IPS DF 6.9 (cell line): ENCODE measurements around the gene PDLIM4.

Experiments
- DNase-seq: peaks from one replicate; pipeline ENCODE4 v3.0.0-alpha.2; 2013; ENCODE audit warnings: low read depth, low spot score
- H3K27ac ChIP-seq: one replicate; pipeline ENCODE4 v1.5.1; 2013; ENCODE audit warnings: low read length, control low read depth
- H3K27me3 ChIP-seq: 2 replicates; pipeline ENCODE4 v1.6.1; 2013; ENCODE audit warnings: mild to moderate bottlenecking, low read length; ENCODE audit not compliant: control insufficient read depth, insufficient read depth
- H3K36me3 ChIP-seq: 2 replicates; pipeline ENCODE4 v1.6.1; 2013; ENCODE audit warnings: low read length; ENCODE audit not compliant: control insufficient read depth, insufficient read depth
- H3K4me1 ChIP-seq: 2 replicates; pipeline ENCODE4 v1.6.1; 2013; ENCODE audit warnings: low read length; ENCODE audit not compliant: control insufficient read depth, insufficient read depth
- H3K4me3 ChIP-seq: 2 replicates; pipeline ENCODE4 v1.5.1; 2013; ENCODE audit warnings: mild to moderate bottlenecking, low read length
- H3K9me3 ChIP-seq: 2 replicates; pipeline ENCODE4 v1.6.1; 2013; ENCODE audit warnings: low read length, inconsistent platforms; ENCODE audit not compliant: control insufficient read depth, insufficient read depth
- WGBS: extraction: QIAGEN DNeasy Blood & Tissue Kit; methylation state at CpG from one replicate; pipeline ENCODE4 v1.1.7; 2013; ENCODE audit warnings: mixed read lengths, missing lambda C conversion rate; ENCODE audit not compliant: insufficient read length, insufficient coverage; 5-methylcytosine and 5-hydroxymethylcytosine counted together

PDLIM4 gene

DNA sequence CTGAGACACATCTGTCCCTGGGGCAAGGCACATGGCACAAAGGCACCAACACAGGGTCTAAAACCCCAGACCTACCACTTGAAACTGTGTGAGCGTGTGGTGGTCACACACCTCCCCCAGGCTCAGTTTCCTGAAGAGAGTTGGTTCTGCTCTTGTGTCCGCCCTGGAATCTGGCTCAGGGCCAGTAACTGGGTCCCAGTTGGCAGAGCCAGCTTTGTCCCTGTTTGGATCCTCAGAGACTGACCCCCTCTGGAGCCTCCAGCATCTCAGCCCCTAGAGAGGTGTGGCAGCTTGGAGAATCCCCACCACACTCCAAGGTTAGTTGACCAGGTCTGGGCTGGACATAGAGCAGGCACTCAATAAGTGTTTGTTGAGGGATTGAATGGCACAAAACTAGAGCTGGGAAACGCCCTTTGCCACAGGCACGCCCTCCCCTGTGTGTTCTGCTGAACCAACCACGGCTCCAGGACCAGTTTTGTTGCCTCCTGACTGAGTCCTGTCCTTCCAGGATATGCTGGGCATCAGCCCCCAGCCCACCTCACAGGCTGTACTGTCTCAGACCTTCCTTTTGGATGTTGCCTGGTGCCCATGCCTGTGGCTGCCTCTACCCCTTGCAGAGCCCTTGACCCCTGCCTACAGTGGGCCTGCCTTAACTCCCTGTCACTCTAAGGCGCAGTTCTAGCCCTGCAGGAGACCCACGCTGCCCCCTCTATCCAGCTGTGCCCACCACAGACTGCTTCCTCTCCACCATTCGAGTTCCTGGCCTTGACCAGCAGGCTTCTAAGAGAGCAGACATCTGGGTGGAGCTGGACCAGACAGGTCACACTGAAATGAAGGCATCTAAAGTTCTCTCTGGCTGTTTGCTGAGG lies 3.8 kb upstream of the PDLIM4 start:
- no CpG with 5 or more reads among the region's 8 CpGs for WGBS
- Histone ChIP-seq H3K36me3 (no peaks in the 10 kb centered on the region), H3K4me1 (0 out of 2 replicates have a peak, but pooled peaks cover 3% of the 10 kb centered on the region), H3K27ac (no peak overlapping the region), H3K27me3 (no peaks in the 10 kb centered on the region), H3K4me3 (no peak overlapping the region), H3K9me3 (no peaks in the 10 kb centered on the region)
- no peak for DNase-seq

DNA sequence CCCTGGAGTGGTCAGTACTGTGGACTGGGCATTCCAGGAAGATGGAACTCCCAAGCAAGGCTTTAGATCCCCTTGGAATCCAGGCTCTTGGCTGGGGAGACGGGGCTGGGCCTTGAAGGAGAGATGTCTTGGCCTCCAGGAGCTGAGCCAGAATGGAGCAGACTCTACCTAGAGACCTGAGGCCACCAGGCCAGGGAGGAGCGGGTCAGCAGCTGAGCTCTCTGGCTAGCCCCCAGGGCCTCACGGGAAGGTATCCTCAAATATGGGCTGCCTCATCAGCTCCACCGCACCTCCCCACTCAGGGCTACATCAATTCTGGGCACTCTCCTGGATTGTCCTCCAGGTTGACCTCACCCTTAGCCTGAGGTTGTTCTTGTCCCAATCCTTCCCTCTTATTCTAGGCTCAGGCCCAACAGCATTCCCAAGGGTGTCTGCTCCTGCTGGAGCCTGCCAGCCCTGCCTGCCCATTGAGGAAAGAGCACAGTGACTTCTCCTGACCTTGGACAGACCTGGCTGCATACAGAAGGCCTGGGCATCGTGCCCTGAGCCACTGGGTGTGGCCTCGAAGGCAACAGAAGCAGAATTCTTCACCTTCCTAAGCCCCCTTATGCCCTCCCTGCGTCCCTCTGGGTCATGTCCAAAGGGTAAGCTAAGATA lies 3.0 kb upstream of the PDLIM4 start:
- Histone ChIP-seq H3K36me3 (no peaks in the 10 kb centered on the region), H3K9me3 (no peaks in the 10 kb centered on the region), H3K4me3 (no peak overlapping the region), H3K27ac (no peak overlapping the region), H3K27me3 (no peaks in the 10 kb centered on the region), H3K4me1 (0 out of 2 replicates have a peak, but pooled peaks cover 3% of the 10 kb centered on the region)
- no peak for DNase-seq
- WGBS: no CpG with 5 or more reads among the region's 7 CpGs

DNA sequence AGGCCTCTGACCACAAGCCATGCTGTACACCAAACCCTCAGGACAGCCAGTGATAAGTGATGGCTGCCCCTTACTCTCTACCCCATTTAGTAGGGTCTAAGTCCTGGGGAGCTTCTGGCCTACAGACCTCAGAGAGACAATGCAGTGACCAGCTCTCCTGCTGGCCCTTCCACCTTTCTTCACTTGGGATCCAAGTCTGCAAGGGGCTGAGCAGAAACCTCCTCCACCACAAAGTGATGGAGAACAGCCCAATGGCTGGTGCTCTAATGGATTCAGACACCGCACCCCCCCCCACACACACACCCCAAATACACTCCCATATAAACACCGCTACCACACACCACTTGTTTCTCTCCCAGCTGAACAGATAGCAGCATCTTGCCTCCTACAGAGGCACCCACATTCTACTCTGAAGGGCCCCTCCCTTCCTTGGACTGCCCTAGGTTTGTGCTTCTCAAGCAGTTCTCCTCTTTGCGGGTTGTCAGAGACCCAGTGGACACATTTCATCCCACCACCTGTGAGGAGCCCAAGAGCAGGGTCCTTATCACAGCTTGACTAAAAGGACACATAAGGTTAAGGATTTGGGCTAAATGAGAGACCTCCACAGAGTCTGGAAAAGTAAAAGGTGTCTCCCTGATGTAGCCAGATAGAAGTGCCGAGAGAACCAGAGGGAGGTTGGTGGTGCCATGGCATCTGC lies 1.3 kb upstream of the PDLIM4 start:
- 100% methylated on average over 1 of the region's 4 CpGs for WGBS
- H3K36me3 ChIP-seq: no peaks in the 10 kb centered on the region
- H3K27me3 ChIP-seq: no peaks in the 10 kb centered on the region
- H3K27ac ChIP-seq: no peak overlapping the region
- 0 out of 2 replicates have a peak, but pooled peaks cover 3% of the 10 kb centered on the region for H3K4me1 ChIP-seq
- no peak overlapping the region for H3K4me3 ChIP-seq
- DNase-seq: no peak
- H3K9me3 ChIP-seq: no peaks in the 10 kb centered on the region

DNA sequence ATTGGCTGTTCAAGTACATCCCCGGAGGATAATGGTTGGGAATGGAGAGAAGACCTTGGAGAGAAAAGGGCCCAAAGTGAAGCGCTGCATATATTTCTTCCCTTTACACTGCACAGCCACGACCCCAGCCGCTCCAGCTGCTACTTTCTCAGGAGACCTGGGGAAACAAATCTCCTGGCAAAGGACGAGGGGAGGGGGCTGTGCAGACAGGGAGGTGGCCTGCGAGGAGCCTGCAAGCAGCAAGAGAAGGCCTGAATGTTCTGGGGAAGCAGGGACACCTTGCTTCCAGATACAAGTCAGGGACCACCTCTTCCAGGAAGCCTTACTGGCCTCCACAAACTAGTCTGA lies 739 bp upstream of the PDLIM4 start:
- H3K4me3 ChIP-seq: peak overlapping the region; percentile 49; the same call in 1 of the 2 replicates

DNA sequence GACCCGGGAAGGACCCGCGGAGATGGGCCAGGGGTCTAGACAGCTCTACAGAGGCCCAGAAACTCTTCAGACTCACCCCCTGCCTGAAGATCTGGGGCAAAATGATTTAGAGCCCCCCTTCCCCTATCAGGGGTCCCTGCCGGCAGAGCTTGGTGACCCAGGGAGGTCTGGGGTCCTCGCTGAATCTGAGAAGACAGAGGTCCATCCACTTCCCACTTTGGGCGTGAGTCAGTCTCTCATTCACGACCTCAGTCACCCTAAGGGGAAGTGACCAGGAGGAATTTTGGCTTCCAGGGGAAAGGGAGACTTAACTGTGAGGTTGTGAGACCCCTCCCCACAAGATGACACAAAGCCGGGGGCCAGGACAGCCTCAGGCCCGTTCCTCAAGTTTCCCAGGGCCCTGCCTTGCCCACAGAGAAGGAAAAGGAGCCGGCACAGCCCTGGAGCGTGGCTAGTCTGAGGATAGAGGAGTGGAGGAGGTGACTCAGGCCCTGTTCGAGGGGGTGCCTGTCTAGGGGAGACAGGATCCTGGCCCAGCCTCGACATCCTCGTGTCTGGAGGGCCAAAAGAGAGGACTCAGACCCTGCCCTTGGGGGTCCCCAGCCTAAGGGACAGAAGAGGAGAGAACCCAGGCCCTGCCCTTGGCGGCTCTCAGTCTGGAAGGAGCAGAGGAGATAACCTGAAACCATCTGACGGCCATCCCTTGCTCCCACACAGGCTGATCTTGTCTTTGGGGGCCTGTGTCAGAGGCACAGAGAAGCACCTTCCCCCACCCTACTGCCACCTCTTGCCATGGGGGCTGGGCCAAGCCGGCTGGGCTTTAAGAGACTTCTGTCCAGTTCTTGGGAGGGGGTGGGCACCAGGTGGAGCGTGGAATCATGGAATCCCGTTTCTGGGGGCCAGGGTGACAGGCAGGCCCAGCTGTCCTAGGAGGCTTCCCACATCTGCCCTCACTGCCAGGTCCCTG lies 889 bp downstream of the PDLIM4 start:
- Histone ChIP-seq H3K27me3 (no peaks in the 10 kb centered on the region), H3K27ac (no peak overlapping the region), H3K4me3 (peak overlapping the region; percentile 52; the same call in 1 of the 2 replicates), H3K9me3 (no peaks in the 10 kb centered on the region), H3K36me3 (no peaks in the 10 kb centered on the region), H3K4me1 (0 out of 2 replicates have a peak, but pooled peaks cover 3% of the 10 kb centered on the region)
- DNase-seq: no peak
- WGBS: no CpG with 5 or more reads among the region's 19 CpGs

More for the DNA sequence above, 739 bp upstream of the PDLIM4 start:
- Histone ChIP-seq H3K4me1 (0 out of 2 replicates have a peak, but pooled peaks cover 3% of the 10 kb centered on the region), H3K9me3 (no peaks in the 10 kb centered on the region), H3K36me3 (no peaks in the 10 kb centered on the region), H3K27me3 (no peaks in the 10 kb centered on the region), H3K27ac (no peak overlapping the region)
- no CpG with 5 or more reads among the region's 6 CpGs for WGBS
- no peak for DNase-seq

DNA sequence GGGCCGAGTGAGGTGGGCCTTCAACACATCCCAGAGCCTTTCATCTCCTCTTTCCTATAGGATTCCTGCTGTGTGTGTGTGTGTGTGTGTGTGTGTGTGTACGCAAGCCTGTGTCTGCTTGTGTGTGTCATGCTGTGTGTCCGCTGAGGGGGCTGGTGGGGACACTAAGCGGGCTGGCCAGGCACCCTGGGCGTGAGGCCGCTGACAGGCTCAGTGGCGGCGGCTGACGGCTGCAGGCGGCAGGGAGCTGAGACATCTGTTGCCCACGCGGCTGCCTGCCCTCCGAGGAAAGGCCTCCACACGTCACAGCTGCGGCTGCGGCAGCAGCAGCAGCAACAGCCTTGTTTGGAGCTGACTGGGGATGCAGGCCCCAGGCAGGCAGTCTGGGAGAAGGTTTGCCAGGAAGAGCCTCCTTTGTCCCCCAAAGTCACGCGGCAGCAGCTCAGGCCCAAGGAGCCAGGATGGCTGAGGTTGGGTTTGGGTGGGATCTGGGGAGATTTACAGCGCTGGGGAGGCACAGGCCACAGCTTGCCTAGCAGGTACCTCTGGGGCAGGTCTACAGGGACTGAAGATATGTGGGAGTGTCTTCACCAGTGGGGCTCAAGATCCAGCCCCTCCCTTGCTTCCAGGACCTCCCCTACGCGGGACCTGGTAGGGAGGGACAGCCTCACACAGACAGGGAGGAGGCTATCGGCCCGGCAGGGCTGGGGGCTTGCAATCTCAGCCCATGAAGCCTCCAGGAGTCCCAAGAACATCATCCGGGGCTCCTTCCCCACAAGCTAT lies 1.8 kb downstream of the PDLIM4 start:
- H3K4me3 ChIP-seq: no peak overlapping the region
- no peak overlapping the region for H3K27ac ChIP-seq

DNA sequence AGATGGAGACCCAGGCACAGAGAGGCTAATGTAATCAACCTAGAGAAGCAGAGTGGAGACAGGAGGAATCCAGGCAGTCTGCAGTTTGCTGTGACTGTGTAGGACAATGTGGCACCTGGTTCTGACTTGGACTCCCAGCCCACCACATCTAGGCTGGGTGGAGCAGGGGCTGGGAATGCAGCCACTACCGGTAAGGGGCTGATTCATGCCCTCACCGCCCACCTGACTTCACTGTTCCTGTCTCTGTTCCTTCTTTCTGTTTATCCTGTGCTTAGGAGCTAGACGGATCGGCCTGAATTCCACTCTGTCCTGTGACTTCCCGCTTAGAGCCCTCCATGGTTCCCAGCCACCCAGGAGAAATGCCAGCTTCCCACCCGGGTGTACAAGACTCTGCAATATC lies 2.6 kb downstream of the PDLIM4 start:
- Histone ChIP-seq H3K4me1 (0 out of 2 replicates have a peak, but pooled peaks cover 3% of the 10 kb centered on the region), H3K27ac (no peak overlapping the region), H3K9me3 (no peaks in the 10 kb centered on the region), H3K27me3 (no peaks in the 10 kb centered on the region), H3K36me3 (no peaks in the 10 kb centered on the region), H3K4me3 (no peak overlapping the region)
- no CpG with 5 or more reads among the region's 6 CpGs for WGBS
- no peak for DNase-seq

More for the DNA sequence above, 1.8 kb downstream of the PDLIM4 start:
- H3K9me3 ChIP-seq: no peaks in the 10 kb centered on the region
- H3K36me3 ChIP-seq: no peaks in the 10 kb centered on the region
- 0 out of 2 replicates have a peak, but pooled peaks cover 3% of the 10 kb centered on the region for H3K4me1 ChIP-seq
- WGBS: no CpG with 5 or more reads among the region's 24 CpGs
- H3K27me3 ChIP-seq: no peaks in the 10 kb centered on the region
- DNase-seq: no peak

DNA sequence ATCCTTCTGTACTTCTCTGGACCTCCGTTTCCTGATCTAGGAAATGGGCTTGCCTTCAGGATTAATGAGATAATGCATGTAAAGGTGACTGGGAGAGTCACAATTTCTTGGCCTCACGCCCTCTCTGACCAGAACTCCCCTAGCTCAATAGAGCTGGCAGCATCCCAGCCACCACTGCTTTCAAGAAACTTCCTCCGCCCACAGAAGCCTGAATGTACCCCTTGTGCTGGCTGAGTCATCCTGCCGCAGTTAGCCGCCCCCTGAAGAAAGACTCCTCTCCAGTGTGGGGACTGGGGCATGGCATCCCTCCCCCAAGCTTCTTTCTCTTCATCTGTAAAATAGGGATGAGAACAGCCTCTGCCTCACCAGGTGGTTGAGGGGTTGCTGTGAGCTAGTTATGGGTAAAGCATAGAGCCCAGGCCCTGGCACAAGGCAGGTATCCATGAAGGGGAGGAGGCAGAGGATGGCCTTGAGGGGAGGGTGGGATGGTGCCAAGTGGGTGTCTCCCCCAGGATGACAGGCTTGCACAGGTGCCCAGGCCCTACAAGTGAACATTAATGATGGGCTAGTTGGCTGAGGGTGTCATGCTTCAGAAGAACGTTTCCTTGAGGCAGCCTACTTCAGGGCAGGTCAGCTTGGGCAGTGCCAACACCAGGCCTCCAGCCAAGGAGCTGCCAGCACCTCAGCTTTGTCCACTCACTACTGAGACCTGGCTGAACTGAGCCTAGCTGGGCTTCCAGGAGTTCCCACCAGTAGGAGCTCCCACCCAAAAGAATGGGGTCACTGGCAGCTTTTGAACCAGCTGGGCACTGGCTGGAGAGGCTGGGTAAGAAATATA lies 3.4 kb downstream of the PDLIM4 start:
- Histone ChIP-seq H3K27me3 (no peaks in the 10 kb centered on the region), H3K36me3 (no peaks in the 10 kb centered on the region), H3K4me1 (0 out of 2 replicates have a peak, but pooled peaks cover 3% of the 10 kb centered on the region), H3K4me3 (no peak overlapping the region), H3K27ac (no peak overlapping the region), H3K9me3 (no peaks in the 10 kb centered on the region)
- WGBS: no CpG with 5 or more reads among the region's 6 CpGs
- DNase-seq: no peak
